A673 (cell line): ENCODE data around the gene NDP. TPM values are rescaled to one million over a fixed set of nuclear protein-coding genes. Genes with fewer than 3 reads are reported as not detected.

ENCODE experiments used
- BruUV-seq: library from RNA; stranded (reverse); fragments of 400-500 nt; replicated peaks from 2 replicates; lab custom pipeline; 2021; lab: Mats Ljungman, UMichigan
- CTCF ChIA-PET: fragments of 300-600 bp; sonication (Branson Sonifier 250); formaldehyde crosslinking; loops from one replicate; lab custom pipeline; 2022; ENCODE audit warnings: antibody characterized with exemption; lab: Charles Lee
- POLR2A ChIA-PET: fragments of 300-600 bp; sonication (Branson Sonifier 250); formaldehyde crosslinking; loops from one replicate; lab custom pipeline; 2022; ENCODE audit warnings: antibody characterized with exemption; ENCODE audit not compliant: low non-redundant PET; lab: Charles Lee
- DNase-seq: peaks from one replicate; pipeline ENCODE4 v3.0.0-alpha.2; 2015; ENCODE audit warnings: low spot score
- H3K27ac ChIP-seq: fragments of 200-600 bp; sonication (generic); 2 replicates; pipeline ENCODE4 v1.5.1; 2016; ENCODE audit warnings: mixed run types, low read depth, mild to moderate bottlenecking, mixed read lengths, antibody characterized with exemption, low read length; ENCODE audit not compliant: poor library complexity, severe bottlenecking
- H3K27me3 ChIP-seq: fragments of 200-600 bp; sonication (generic); replicated peaks from 2 replicates; pipeline ENCODE4 v1.6.1; 2017; ENCODE audit warnings: mixed run types, low read depth, mild to moderate bottlenecking, mixed read lengths, antibody characterized with exemption, low read length; ENCODE audit not compliant: insufficient read depth, poor library complexity
- H3K36me3 ChIP-seq: fragments of 200-600 bp; sonication (generic); 2 replicates; pipeline ENCODE4 v1.6.1; 2016; ENCODE audit warnings: mixed run types, mild to moderate bottlenecking, mixed read lengths, antibody characterized with exemption, low read length; ENCODE audit not compliant: insufficient read depth, poor library complexity, severe bottlenecking
- H3K4me1 ChIP-seq: fragments of 200-600 bp; sonication (generic); 2 replicates; pipeline ENCODE4 v1.6.1; 2017; ENCODE audit warnings: mixed run types, mild to moderate bottlenecking, mixed read lengths, antibody characterized with exemption, low read length; ENCODE audit not compliant: insufficient read depth, poor library complexity, severe bottlenecking
- H3K4me3 ChIP-seq: fragments of 200-600 bp; sonication (generic); 2 replicates; pipeline ENCODE4 v1.5.1; 2016; ENCODE audit warnings: low read depth, mixed run types, mild to moderate bottlenecking, mixed read lengths, low read length; ENCODE audit not compliant: poor library complexity, severe bottlenecking
- H3K9me3 ChIP-seq: fragments of 200-600 bp; sonication (generic); 2 replicates; pipeline ENCODE4 v1.6.1; 2016; ENCODE audit warnings: mixed run types, low read depth, mild to moderate bottlenecking, mixed read lengths, antibody characterized with exemption, low read length; ENCODE audit not compliant: poor library complexity, severe bottlenecking
- CTCF ChIP-seq: fragments of 300-800, 200-600 bp; sonication (generic); conservative IDR thresholded peaks from 2 replicates; pipeline ENCODE4 v1.5.1; 2017; ENCODE audit warnings: low read depth, mild to moderate bottlenecking, antibody characterized with exemption, low read length, moderate library complexity, mixed read lengths
- EZH2 ChIP-seq: fragments of 200-600 bp; sonication (generic); IDR thresholded peaks from 2 replicates; pipeline ENCODE4 v1.6.1; 2017; ENCODE audit warnings: borderline replicate concordance, low read depth, mild to moderate bottlenecking, mixed read lengths, antibody characterized with exemption, low read length; ENCODE audit not compliant: poor library complexity, severe bottlenecking
- intact Hi-C: fragments of 100-400 bp; cut with micrococcal nuclease; formaldehyde crosslinking; loops from one replicate; pipeline ENCODE4 v1.10.0; 2022; ENCODE audit not compliant: unreplicated experiment
- total RNA-seq: library from RNA; stranded (reverse); gene quantifications from 2 replicates; pipeline ENCODE4 v1.2.3, GENCODE V29; 2021

The NDP gene
- total RNA-seq, 1 experiment from 2014 or later: not detected

- intact Hi-C loops: no loop called here
Observed at GRCh38 chrX:43974741-43975465, 1.7 kb upstream of the NDP start.

GRCh38 chrX:43974100-43974475, 898 bp upstream of the NDP start:
- BruUV-seq: no TSS peak
- no peaks in the 10 kb centered on the region for H3K9me3 ChIP-seq
- H3K4me3 ChIP-seq: no peak overlapping the region
- H3K27ac ChIP-seq: no peak overlapping the region
- intact Hi-C loops: no loop called here
- ChIA-PET POLR2A (no interaction called here), CTCF (interaction anchor here (1.0 kb wide), 1 partner anchor 16 kb away, joined by 3 read pairs; no protein-coding TSS in a partner anchor)
- no peak for DNase-seq
- H3K27me3 ChIP-seq: peaks cover 41% of the 10 kb centered on the region
- TF ChIP-seq EZH2 (no peak), CTCF (no peak)
- no peaks in the 10 kb centered on the region for H3K4me1 ChIP-seq
- H3K36me3 ChIP-seq: no peaks in the 10 kb centered on the region

More at GRCh38 chrX:43974741-43975465, 1.7 kb upstream of the NDP start:
- DNase-seq: no peak
- TF ChIP-seq CTCF (no peak), EZH2 (no peak)
- ChIA-PET CTCF (interaction anchor here (1.0 kb wide), 1 partner anchor 17 kb away, joined by 3 read pairs; no protein-coding TSS in a partner anchor), POLR2A (no interaction called here)
- no peaks in the 10 kb centered on the region for H3K9me3 ChIP-seq
- BruUV-seq: no TSS peak
- H3K27ac ChIP-seq: no peak overlapping the region
- H3K4me3 ChIP-seq: no peak overlapping the region
- no peaks in the 10 kb centered on the region for H3K4me1 ChIP-seq
- H3K36me3 ChIP-seq: no peaks in the 10 kb centered on the region
- peaks cover 33% of the 10 kb centered on the region for H3K27me3 ChIP-seq

GRCh38 chrX:43971966-43972961, 926 bp downstream of the NDP start:
- CTCF ChIA-PET: no interaction called here
- no peaks in the 10 kb centered on the region for H3K4me1 ChIP-seq
- no TSS peak for BruUV-seq
- H3K27ac ChIP-seq: no peak overlapping the region
- H3K9me3 ChIP-seq: no peaks in the 10 kb centered on the region
- intact Hi-C loops: no loop called here
- peaks cover 50% of the 10 kb centered on the region for H3K27me3 ChIP-seq
- POLR2A ChIA-PET: no interaction called here
- no peaks in the 10 kb centered on the region for H3K36me3 ChIP-seq
- DNase-seq: no peak
- TF ChIP-seq EZH2 (no peak), CTCF (no peak)
- H3K4me3 ChIP-seq: peak overlapping the region; percentile 31
